ENCODE results near the gene FN1.
A peak's percentile ranks its signal among the peaks of the same experiment; 100 is the strongest.

Gene FN1

DNA sequence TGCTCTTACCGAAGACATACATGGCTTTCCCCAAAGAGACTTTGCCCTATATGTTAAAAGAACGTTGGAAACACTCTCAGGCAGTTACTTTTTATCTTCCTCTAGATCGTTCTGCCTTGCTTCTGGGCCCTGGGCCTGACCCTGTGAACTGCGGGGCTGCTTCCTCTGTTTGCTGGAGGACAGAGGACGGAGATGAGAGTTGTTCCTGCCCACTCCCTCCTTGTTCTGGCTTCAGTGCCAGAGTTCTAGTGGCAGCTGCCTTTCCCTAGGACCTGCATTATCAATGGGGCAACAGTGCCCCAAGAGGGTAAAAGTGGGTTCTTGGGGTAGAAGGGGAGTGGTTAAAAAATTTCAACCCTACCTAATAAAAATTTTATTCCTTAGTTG, 6.5 kb upstream of the FN1 start:
- TF ChIP-seq, protein P1, sequence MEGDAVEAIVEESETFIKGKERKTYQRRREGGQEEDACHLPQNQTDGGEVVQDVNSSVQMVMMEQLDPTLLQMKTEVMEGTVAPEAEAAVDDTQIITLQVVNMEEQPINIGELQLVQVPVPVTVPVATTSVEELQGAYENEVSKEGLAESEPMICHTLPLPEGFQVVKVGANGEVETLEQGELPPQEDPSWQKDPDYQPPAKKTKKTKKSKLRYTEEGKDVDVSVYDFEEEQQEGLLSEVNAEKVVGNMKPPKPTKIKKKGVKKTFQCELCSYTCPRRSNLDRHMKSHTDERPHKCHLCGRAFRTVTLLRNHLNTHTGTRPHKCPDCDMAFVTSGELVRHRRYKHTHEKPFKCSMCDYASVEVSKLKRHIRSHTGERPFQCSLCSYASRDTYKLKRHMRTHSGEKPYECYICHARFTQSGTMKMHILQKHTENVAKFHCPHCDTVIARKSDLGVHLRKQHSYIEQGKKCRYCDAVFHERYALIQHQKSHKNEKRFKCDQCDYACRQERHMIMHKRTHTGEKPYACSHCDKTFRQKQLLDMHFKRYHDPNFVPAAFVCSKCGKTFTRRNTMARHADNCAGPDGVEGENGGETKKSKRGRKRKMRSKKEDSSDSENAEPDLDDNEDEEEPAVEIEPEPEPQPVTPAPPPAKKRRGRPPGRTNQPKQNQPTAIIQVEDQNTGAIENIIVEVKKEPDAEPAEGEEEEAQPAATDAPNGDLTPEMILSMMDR (conservative IDR thresholded peaks at IDR 0.05; ENCODE audit: low read depth, low read length), result no peak
- DNase-seq (ENCODE audit: low read depth), result no peak
- no peak overlapping the region for H3K4me3 ChIP-seq (ENCODE audit: low read depth, low read length)

DNA sequence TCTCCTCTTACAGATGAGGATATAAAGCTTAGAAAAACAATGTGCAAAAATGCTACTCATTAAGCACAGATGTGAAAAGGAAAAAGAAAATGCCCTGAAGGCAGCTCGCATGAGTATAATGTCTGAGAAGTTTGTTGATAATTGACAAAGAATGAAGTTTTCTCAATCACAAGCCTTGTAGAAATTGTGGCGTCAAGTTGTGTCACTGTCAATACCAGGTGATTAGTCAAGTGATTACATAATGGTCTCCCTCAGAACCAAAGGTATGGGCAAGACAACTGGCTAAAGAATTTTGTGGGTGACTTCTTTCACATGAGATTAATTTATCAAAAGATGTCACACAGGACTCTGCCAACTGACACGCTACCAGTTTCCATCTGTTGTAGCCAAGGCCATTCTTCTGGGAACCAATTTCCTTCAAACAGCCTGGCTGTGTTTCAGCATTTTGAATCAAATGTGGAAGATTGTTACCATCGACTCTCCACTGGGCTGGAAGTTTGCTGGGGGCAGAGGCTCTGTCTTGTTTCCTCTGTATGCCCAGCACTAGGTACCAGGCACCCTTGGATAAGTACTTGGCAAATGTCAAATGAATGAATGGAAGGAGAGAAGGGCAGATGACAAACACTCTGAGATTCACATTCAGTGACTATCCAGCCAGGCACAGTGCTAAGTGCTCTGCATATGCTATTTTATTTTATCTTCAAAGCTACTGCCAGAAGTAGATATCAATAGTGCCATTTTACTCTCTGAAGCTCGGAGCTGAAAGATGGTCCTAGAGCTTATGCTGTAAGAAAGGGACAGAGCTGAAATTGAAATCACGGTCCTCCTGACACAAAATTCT, 5.9 kb upstream of the FN1 start:
- no peak overlapping the region for H3K4me3 ChIP-seq (ENCODE audit: low read depth, low read length)
- DNase-seq (ENCODE audit: low read depth), result no peak
- TF ChIP-seq, protein P1 (conservative IDR thresholded peaks at IDR 0.05; ENCODE audit: low read depth, low read length), result no peak

DNA sequence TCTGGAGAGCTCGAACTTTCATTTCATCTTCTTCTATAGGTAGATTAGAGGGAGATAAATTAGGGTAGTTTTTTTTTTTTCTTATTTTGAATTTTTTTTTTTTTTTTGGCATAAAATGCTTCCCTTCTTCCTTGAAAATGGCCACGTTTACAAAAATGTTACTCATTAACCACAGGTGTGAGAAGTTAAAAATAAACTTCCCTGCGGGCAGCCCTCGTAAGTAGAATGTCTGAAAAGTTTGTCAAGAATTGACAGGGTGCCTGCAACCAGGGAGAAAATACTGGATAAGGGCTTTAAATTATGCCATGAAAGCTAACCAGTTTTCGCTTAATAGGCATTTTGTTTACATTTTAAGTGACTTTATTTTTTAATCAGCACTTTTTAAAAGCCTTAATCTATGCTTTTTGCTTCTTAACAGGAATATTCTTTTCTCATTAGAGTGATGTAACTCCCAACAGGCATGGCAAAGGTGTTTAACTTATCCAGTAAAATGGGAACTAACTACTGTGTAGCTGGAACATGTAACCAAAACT, 4.2 kb upstream of the FN1 start:
- DNase-seq (ENCODE audit: low read depth), result no peak

DNA sequence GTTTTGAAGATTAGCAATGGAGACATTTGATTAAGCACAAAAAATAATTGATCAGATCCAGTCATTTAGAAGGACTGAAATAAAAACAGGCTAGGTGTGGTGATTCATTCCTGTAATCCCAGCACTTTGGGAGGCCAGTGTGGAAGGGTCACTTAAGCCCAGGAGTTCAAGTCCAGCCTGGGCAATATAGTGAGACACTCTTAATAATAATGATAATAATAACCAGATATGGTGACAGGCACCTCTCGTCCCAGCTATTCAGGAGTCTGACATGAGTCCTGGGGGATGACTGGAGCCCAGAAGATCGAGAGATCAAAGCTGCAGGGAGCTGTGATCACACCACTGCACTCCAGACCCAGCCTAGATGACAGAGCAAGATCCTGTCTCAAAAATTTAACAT, 3.5 kb upstream of the FN1 start:
- TF ChIP-seq, protein P1 (conservative IDR thresholded peaks at IDR 0.05; ENCODE audit: low read depth, low read length), result no peak
- H3K4me3 ChIP-seq (ENCODE audit: low read depth, low read length), result no peak overlapping the region

More for the DNA sequence above, 4.2 kb upstream of the FN1 start:
- TF ChIP-seq, protein P1 (conservative IDR thresholded peaks at IDR 0.05; ENCODE audit: low read depth, low read length), result no peak
- H3K4me3 ChIP-seq (ENCODE audit: low read depth, low read length), result no peak overlapping the region

DNA sequence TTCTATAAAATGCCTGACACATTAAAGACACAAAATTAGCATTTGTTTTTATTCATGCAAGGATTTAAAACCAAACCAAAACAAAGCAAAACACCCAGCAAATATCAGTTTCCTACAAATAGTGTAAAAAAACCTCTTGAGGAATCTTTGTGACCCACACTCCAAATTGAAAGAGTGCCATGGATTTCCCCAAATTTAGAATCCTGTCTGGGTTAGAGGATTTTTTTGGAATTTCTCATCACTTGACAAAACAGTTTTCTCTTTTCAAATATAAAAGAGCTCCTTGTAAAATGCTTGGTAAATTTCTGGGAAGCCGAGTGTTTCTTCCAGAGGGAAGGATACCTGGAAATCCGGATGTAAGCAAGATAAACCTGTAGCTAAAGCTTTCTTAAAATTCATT, 1.7 kb upstream of the FN1 start:
- DNase-seq (ENCODE audit: low read depth), result peak; percentile 24
- TF ChIP-seq, protein P1 (conservative IDR thresholded peaks at IDR 0.05; ENCODE audit: low read depth, low read length), result no peak
- H3K4me3 ChIP-seq (ENCODE audit: low read depth, low read length), result peak overlapping the region; percentile 62

More for the DNA sequence above, 3.5 kb upstream of the FN1 start:
- DNase-seq (ENCODE audit: low read depth), result peak; percentile 13

DNA sequence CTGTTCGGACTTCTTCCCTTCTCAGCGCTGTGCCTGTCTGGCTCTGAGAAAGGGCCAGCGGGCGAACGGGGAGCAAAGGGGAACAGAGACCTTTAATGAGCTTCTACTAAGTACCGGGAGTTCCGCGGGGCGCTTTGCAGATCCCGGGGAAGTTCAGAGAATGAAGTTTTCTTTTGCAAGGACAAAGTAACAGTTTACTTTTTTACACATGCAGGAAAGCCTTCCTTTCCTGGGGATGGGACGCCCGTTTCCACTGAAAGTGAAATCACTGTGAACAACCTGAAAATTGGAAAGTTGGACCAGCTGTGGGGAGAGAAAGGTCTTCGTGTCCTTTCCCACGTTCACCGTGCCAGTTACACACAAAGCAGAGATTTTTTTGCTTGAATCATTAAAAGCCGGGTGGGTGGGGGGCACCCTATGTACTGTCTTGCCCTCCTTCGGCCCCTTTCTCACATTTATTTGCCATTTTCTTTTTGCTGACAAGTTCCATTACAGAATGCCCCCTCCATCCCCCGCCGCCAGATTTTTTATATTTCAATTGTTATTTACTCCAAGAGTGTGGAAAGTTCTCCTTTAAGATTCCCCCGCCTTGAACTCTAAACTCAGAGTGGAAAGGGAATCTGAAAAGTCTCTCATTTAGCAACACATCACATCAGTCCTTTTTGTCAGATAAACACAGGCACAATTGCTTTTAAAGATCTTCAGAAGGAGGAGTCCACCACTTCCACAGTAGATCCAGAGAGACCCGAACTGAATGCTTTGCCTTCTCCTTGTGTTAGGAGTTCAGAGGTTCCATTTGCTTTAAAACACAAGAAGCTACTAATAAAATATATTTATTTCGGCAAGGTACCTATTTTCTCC, 1.1 kb upstream of the FN1 start:
- TF ChIP-seq, protein P1 (conservative IDR thresholded peaks at IDR 0.05; ENCODE audit: low read depth, low read length), result no peak
- DNase-seq (ENCODE audit: low read depth), result peak; percentile 69
- peak overlapping the region; percentile 62 for H3K4me3 ChIP-seq (ENCODE audit: low read depth, low read length)

Data from choroid plexus epithelial cell (primary cell).